Astrocyte (in vitro differentiated cells and primary cell): ENCODE data around the gene MAPK12. TPM values are rescaled to one million over a fixed set of nuclear protein-coding genes. Genes with fewer than 3 reads are reported as not detected.

Experiments used
- DNase-seq: peaks from one replicate; pipeline ENCODE4 v3.0.0-alpha.2; 2010; ENCODE audit warnings: low read depth
- FAIRE-seq: peaks from 2 replicates; lab custom pipeline; 2011; peaks lifted over from hg19 to GRCh38; lab: Jason Lieb, UNC
- H2AFZ ChIP-seq: 2 replicates; pipeline ENCODE4 v1.6.0; 2012; ENCODE audit warnings: low read depth, low read length, inconsistent platforms
- H3K27ac ChIP-seq: 2 replicates; pipeline ENCODE4 v1.5.1; 2011; ENCODE audit warnings: low read depth, low read length, inconsistent platforms
- H3K27me3 ChIP-seq: 2 replicates; pipeline ENCODE4 v1.6.0; 2011; ENCODE audit warnings: low read length, inconsistent platforms; ENCODE audit not compliant: insufficient read depth
- H3K36me3 ChIP-seq: 2 replicates; pipeline ENCODE4 v1.5.1; 2011; ENCODE audit warnings: low read length, inconsistent platforms; ENCODE audit not compliant: insufficient read depth
- H3K4me1 ChIP-seq: 2 replicates; pipeline ENCODE4 v1.5.1; 2011; ENCODE audit warnings: low read length, inconsistent platforms; ENCODE audit not compliant: insufficient read depth
- H3K4me2 ChIP-seq: 2 replicates; pipeline ENCODE4 v1.6.0; 2012; ENCODE audit warnings: low read length, inconsistent platforms
- H3K4me3 ChIP-seq: 2 replicates; pipeline ENCODE4 v1.5.1; 2011; ENCODE audit warnings: low read depth, mild to moderate bottlenecking, low read length, inconsistent platforms; ENCODE audit not compliant: insufficient read depth
- H3K79me2 ChIP-seq: 2 replicates; pipeline ENCODE4 v1.6.0; 2012; ENCODE audit warnings: mild to moderate bottlenecking, low read length, inconsistent platforms; ENCODE audit not compliant: insufficient read depth
- H3K9ac ChIP-seq: 2 replicates; pipeline ENCODE4 v1.6.0; 2012; ENCODE audit warnings: mild to moderate bottlenecking, low read length, inconsistent platforms
- H3K9me3 ChIP-seq: 2 replicates; pipeline ENCODE4 v1.5.1; 2012; ENCODE audit warnings: low read depth, mild to moderate bottlenecking, low read length, inconsistent platforms; ENCODE audit not compliant: insufficient read depth
- H4K20me1 ChIP-seq: 2 replicates; pipeline ENCODE4 v1.6.0; 2012; ENCODE audit warnings: low read length, inconsistent platforms; ENCODE audit not compliant: insufficient read depth
- H3K27ac Mint-ChIP-seq: one replicate; pipeline ENCODE4 v1.8.0; 2021; ENCODE audit warnings: mild to moderate bottlenecking, mixed read lengths; ENCODE audit not compliant: unreplicated experiment
- H3K27me3 Mint-ChIP-seq: one replicate; pipeline ENCODE4 v1.8.0; 2021; ENCODE audit warnings: low read depth, mixed read lengths; ENCODE audit not compliant: unreplicated experiment
- H3K36me3 Mint-ChIP-seq: one replicate; pipeline ENCODE4 v1.8.0; 2021; ENCODE audit warnings: low read depth, mixed read lengths; ENCODE audit not compliant: unreplicated experiment
- H3K4me1 Mint-ChIP-seq: one replicate; pipeline ENCODE4 v1.8.0; 2021; ENCODE audit warnings: low read depth, mixed read lengths; ENCODE audit not compliant: unreplicated experiment
- H3K4me3 Mint-ChIP-seq: one replicate; pipeline ENCODE4 v1.8.0; 2021; ENCODE audit warnings: mild to moderate bottlenecking, moderate library complexity, mixed read lengths; ENCODE audit not compliant: unreplicated experiment
- H3K9me3 Mint-ChIP-seq: one replicate; pipeline ENCODE4 v1.8.0; 2021; ENCODE audit warnings: mild to moderate bottlenecking, mixed read lengths; ENCODE audit not compliant: unreplicated experiment
- EZH2 ChIP-seq: IDR thresholded peaks from 2 replicates; pipeline ENCODE4 v1.6.1; 2012; ENCODE audit warnings: mild to moderate bottlenecking, low read length, inconsistent platforms; ENCODE audit not compliant: insufficient read depth
- total RNA-seq: library from RNA; stranded (reverse); gene quantifications from 2 replicates; pipeline ENCODE4 v1.2.1, GENCODE V29; 2021
- TF ChIP-seq, protein P1 (sequence below): IDR thresholded peaks from 2 replicates; pipeline ENCODE4 v1.5.1; 2011; ENCODE audit warnings: low read depth, mild to moderate bottlenecking, inconsistent platforms, low read length, moderate library complexity; ENCODE audit not compliant: insufficient read depth

Gene MAPK12
- total RNA-seq, 1 donor from 2014 or later: 36.4 TPM

- DNase-seq (no peak), FAIRE-seq (no peak)
- Histone ChIP-seq H3K4me1 (peaks cover 28% of the 10 kb centered on the region), H3K36me3 (no peaks in the 10 kb centered on the region), H3K4me2 (no peak overlapping the region), H2AFZ (no peak overlapping the region), H3K27ac (no peak overlapping the region), H3K27me3 (no peaks in the 10 kb centered on the region), H3K9me3 (no peaks in the 10 kb centered on the region), H3K9ac (no peak overlapping the region), H4K20me1 (peaks cover 17% of the 10 kb centered on the region), H3K4me3 (no peak overlapping the region), H3K79me2 (no peaks in the 10 kb centered on the region)
- TF ChIP-seq, protein P1, sequence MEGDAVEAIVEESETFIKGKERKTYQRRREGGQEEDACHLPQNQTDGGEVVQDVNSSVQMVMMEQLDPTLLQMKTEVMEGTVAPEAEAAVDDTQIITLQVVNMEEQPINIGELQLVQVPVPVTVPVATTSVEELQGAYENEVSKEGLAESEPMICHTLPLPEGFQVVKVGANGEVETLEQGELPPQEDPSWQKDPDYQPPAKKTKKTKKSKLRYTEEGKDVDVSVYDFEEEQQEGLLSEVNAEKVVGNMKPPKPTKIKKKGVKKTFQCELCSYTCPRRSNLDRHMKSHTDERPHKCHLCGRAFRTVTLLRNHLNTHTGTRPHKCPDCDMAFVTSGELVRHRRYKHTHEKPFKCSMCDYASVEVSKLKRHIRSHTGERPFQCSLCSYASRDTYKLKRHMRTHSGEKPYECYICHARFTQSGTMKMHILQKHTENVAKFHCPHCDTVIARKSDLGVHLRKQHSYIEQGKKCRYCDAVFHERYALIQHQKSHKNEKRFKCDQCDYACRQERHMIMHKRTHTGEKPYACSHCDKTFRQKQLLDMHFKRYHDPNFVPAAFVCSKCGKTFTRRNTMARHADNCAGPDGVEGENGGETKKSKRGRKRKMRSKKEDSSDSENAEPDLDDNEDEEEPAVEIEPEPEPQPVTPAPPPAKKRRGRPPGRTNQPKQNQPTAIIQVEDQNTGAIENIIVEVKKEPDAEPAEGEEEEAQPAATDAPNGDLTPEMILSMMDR: no peak
- no peak for TF ChIP-seq EZH2
- no peak overlapping the region for H3K27ac Mint-ChIP-seq
- H3K4me1 Mint-ChIP-seq: no peaks in the 10 kb centered on the region
- no peak overlapping the region for H3K4me3 Mint-ChIP-seq
- H3K27me3 Mint-ChIP-seq: peaks cover 3% of the 10 kb centered on the region
- H3K9me3 Mint-ChIP-seq: no peaks in the 10 kb centered on the region
- peaks cover 8% of the 10 kb centered on the region for H3K36me3 Mint-ChIP-seq
Observed at GRCh38 chr22:50266994-50267393, 5.5 kb upstream of the MAPK12 start.

DNA sequence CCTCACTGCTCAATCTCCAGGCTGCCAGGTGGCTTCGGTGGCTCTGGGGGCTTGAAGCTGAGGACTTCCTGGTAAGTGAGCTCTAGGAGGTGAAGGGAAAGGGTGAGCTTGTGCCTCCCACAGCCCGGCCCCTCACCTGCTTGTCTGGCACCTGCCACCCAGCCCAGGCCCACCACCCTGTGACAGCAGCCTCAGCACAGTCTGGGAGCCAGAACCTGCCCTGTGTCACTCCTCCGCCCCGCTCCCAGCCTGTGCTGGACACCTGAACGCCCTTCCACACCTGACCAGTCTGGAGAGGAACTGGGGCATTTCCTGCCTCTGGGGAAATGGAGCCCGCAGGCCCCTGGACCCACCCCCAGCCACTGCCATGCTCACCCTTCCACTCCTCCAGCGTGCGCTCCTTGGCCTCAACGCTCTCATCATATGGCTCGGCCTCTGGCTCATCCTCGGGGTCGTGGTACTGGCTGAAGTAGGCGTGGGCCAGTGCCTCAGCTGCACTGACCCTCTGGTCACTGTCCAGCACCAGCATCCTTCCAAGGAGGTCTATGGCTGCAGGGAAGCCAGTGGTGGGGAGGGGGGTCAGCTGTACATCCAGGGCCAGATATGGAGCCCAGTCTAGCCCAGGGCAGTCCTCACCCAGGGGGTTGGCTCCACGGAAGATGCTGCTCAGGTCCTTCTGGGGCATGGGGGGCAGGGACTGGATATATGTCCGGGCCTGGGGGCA is 3.6 kb upstream of the MAPK12 start:
- no peak overlapping the region for H3K4me3 ChIP-seq
- no peak overlapping the region for H3K27ac ChIP-seq
- no peak overlapping the region for H3K4me3 Mint-ChIP-seq
- peaks cover 26% of the 10 kb centered on the region for H3K4me1 ChIP-seq
- no peaks in the 10 kb centered on the region for H3K4me1 Mint-ChIP-seq
- no peaks in the 10 kb centered on the region for H3K9me3 Mint-ChIP-seq
- TF ChIP-seq, protein P1: no peak
- TF ChIP-seq EZH2: no peak
- no peak overlapping the region for H3K27ac Mint-ChIP-seq
- H3K27me3 Mint-ChIP-seq: peaks cover 3% of the 10 kb centered on the region
- peaks cover 6% of the 10 kb centered on the region for H3K79me2 ChIP-seq
- DNase-seq: no peak
- no peak overlapping the region for H3K9ac ChIP-seq
- no peaks in the 10 kb centered on the region for H3K9me3 ChIP-seq
- no peak overlapping the region for H3K4me2 ChIP-seq
- no peaks in the 10 kb centered on the region for H3K27me3 ChIP-seq
- no peak for FAIRE-seq
- H2AFZ ChIP-seq: no peak overlapping the region
- peaks cover 17% of the 10 kb centered on the region for H4K20me1 ChIP-seq
- H3K36me3 Mint-ChIP-seq: peaks cover 8% of the 10 kb centered on the region
- H3K36me3 ChIP-seq: no peaks in the 10 kb centered on the region

GRCh38 chr22:50264104-50264745 is 2.7 kb upstream of the MAPK12 start:
- H3K9me3 ChIP-seq: no peaks in the 10 kb centered on the region
- H3K9me3 Mint-ChIP-seq: no peaks in the 10 kb centered on the region
- H3K36me3 Mint-ChIP-seq: peaks cover 8% of the 10 kb centered on the region
- peaks cover 3% of the 10 kb centered on the region for H3K27me3 Mint-ChIP-seq
- FAIRE-seq: no peak
- no peak overlapping the region for H3K27ac Mint-ChIP-seq
- no peaks in the 10 kb centered on the region for H3K27me3 ChIP-seq
- peaks cover 13% of the 10 kb centered on the region for H3K79me2 ChIP-seq
- H4K20me1 ChIP-seq: peaks cover 13% of the 10 kb centered on the region
- no peak for TF ChIP-seq EZH2
- TF ChIP-seq, protein P1: no peak
- H3K4me1 Mint-ChIP-seq: no peaks in the 10 kb centered on the region
- H3K9ac ChIP-seq: no peak overlapping the region
- no peak for DNase-seq
- no peaks in the 10 kb centered on the region for H3K36me3 ChIP-seq
- H3K4me3 ChIP-seq: no peak overlapping the region
- H3K4me3 Mint-ChIP-seq: no peak overlapping the region
- H3K4me2 ChIP-seq: no peak overlapping the region
- no peak overlapping the region for H3K27ac ChIP-seq
- H3K4me1 ChIP-seq: peaks cover 22% of the 10 kb centered on the region
- H2AFZ ChIP-seq: no peak overlapping the region
